Measurements from ENCODE around the gene KANK3.
"Not testable (repeated sequence)": the region's sequence is repeated elsewhere in the genome, so short reads cannot be mapped to it uniquely, and the experiment has no call there.

KANK3 gene

GRCh38 chr19:8387688-8388611, 44.9 kb upstream of the KANK3 start:
- no peak overlapping the region for H3K4me3 ChIP-seq (replicated peaks; ENCODE audit: low read depth, low read length)
- TF ChIP-seq CTCF (IDR thresholded peaks at IDR 0.05; ENCODE audit: low read depth, low read length, missing control alignments), result no peak
- DNase-seq (ENCODE audit: extremely low read depth, low read depth), result no peak

- no peak overlapping the region for H3K4me3 ChIP-seq (replicated peaks; ENCODE audit: low read depth, low read length)
- TF ChIP-seq CTCF (IDR thresholded peaks at IDR 0.05; ENCODE audit: low read depth, low read length, missing control alignments), result no peak
- DNase-seq (ENCODE audit: extremely low read depth, low read depth), result no peak
These were observed 43.9 kb upstream of the KANK3 start for GRCh38 chr19:8386990-8387389.

DNA sequence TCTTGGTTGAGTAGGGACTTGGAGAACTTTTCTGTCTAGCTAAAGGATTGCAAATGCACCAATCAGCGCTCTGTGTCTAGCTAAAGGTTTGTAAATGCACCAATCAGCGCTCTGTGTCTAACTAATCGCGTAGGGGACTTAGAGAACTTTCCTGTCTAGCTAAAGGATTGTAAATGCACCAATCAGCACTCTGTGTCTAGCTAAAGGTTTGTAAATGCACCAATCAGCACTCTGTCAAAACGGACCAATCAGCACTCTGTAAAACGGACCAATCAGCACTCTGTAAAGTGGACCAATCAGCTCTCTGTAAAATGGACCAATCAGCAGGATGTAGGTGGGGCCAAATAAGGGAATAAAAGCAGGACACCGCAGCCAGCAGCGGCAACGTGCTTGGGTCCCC, 43.4 kb upstream of the KANK3 start:
- DNase-seq (ENCODE audit: extremely low read depth, low read depth); H3K4me3 ChIP-seq (replicated peaks; ENCODE audit: low read depth, low read length): not testable (repeated sequence)

DNA sequence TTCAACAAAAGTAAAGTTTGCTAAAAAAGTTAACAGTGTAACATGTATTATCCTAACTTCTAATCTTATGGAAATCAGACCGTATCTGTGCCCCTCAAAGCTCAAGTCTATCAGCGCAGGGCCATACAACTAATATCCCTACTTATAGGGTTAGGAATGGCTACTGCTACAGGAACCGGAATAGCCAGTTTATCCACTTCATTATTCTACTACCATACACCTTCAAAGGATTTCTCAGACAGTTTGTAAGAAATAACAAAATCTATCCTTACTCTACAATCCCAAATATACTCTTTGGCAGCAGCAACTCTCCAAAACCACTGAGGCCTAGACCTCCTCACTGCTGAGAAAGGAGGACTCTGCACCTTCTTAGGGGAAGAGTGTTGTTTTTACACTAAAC, 42.5 kb upstream of the KANK3 start:
- not testable (repeated sequence) for H3K4me3 ChIP-seq (replicated peaks; ENCODE audit: low read depth, low read length)

GRCh38 chr19:8385103-8385502, 42.0 kb upstream of the KANK3 start:
- not testable (repeated sequence) for H3K4me3 ChIP-seq (replicated peaks; ENCODE audit: low read depth, low read length); DNase-seq (ENCODE audit: extremely low read depth, low read depth)

More for the DNA sequence above, 42.5 kb upstream of the KANK3 start:
- not testable (repeated sequence) for DNase-seq (ENCODE audit: extremely low read depth, low read depth)

DNA sequence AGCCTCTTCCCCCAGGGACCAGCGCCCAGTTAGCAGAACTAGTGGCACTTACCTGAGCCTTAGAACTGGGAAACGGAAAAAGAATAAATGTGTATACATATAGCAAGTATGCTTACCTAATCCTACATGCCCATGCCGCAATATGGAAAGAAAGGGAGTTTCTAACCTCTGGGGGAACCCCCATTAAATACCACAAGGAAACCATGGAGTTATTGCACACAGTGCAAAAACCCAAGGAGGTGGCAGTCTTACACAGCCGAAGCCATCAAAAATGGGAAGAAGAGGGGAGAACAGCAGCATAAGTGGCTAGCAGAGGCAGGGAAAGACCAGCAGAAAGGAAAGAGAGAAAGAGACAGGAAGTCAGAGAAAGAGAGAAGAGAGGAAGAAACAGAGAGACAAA, 41.5 kb upstream of the KANK3 start:
- not testable (repeated sequence) for DNase-seq (ENCODE audit: extremely low read depth, low read depth); H3K4me3 ChIP-seq (replicated peaks; ENCODE audit: low read depth, low read length)

DNA sequence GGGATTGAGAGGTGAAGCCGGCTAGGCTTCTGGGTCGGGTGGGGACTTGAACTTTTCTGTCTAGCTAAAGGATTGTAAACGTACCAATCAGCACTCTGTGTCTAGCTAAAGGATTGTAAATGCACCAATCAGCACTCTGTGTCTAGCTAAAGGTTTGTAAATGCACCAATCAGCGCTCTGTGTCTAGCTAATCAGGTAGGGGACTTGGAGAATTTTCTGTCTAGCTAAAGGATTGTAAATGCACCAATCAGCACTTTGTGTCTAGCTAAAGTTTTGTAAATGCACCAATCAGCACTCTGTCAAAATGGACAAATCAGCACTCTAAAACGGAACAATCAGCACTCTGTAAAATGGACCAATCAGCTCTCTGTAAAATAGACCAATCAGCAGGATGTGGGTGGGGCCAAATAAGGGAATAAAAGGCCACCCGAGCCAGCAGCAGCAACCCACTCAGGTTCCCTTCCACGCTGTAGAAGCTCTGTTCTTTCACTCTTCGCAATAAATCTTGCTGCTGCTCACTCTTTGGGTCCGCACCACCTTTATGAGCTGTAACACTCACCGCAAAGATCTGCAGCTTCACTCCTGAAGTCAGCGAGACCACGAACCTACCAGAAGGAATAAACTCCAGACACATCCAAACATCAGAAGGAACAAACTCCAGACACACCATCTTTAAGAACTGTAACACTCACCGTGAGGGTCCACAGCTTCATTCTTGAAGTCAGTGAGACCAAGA, 36.3 kb upstream of the KANK3 start:
- not testable (repeated sequence) for DNase-seq (ENCODE audit: extremely low read depth, low read depth); H3K4me3 ChIP-seq (replicated peaks; ENCODE audit: low read depth, low read length)

DNA sequence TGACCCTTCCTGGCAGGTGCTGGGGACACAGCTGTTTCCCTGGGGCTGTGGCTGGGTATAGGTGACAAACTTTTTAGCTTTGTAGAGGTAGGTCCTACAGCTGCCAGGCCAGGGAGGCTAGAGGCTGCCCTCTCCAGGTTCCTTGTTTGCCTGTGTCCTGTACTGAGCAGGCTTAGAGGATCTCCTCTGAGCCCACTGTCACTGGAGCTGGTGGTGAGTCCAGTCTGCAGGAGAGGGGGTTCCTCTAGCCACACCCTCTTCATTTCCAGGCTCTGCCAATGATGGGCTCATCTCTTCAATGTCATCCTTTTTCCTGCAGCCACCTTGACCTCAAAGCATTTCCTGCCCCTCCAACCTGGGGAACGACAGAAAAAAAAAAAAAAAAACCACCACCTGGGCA, 34.5 kb upstream of the KANK3 start:
- H3K4me3 ChIP-seq (replicated peaks; ENCODE audit: low read depth, low read length), result no peak overlapping the region
- no peak for TF ChIP-seq CTCF (IDR thresholded peaks at IDR 0.05; ENCODE audit: low read depth, low read length, missing control alignments)
- DNase-seq (ENCODE audit: extremely low read depth, low read depth), result no peak

DNA sequence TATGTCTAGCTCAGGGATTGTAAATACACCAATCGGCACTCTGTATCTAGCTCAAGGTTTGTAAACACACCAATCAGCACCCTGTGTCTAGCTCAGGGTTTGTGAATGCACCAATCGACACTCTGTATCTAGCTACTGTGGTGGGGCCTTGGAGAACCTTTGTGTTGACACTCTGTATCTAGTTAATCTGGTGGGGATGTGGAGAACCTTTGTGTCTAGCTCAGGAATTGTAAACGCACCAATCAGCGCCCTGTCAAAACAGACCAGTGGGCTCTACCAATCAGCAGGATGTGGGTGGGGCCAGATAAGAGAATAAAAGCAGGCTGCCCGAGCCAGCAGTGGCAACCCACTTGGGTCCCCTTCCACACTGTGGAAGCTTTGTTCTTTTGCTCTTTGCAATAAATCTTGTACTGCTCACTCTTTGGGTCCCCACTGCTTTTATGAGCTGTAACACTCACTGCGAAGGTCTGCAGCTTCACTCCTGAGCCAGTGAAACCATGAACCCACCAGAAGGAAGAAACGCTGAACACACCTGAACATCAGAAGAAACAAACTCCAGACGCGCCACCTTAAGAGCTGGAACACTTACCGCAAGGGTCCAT, 33.4 kb upstream of the KANK3 start:
- not testable (repeated sequence) for H3K4me3 ChIP-seq (replicated peaks; ENCODE audit: low read depth, low read length); DNase-seq (ENCODE audit: extremely low read depth, low read depth)

DNA sequence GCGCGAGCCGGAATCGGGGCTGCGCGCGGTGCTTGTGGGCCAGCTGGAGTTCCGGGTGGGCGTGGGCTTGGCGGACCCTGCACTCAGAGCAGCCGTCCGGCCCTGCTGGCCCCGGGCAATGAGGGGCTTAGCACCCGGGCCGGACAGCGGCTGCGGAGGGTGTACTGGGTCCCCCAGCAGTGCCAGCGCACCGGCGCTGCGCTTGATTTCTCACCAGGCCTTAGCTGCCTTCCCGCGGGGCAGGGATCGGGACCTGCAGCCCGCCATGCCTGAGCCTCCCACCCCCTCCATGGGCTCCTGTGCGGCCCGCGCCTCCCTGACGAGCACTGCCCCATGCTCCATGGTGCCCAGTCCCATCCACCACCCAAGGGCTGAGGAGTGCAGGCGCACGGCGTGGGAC, 32.7 kb upstream of the KANK3 start:
- not testable (repeated sequence) for DNase-seq (ENCODE audit: extremely low read depth, low read depth); H3K4me3 ChIP-seq (replicated peaks; ENCODE audit: low read depth, low read length)

Measured in HFF-Myc (cell line).